Epithelial cell of proximal tubule (primary cell): ENCODE measurements around the gene NSG1. TPM values are rescaled to one million over a fixed set of nuclear protein-coding genes. Genes with fewer than 3 reads are reported as not detected.

Source experiments
- DNase-seq: peaks from one replicate; pipeline ENCODE4 v3.0.0-alpha.2; 2011; ENCODE audit warnings: low read depth
- H3K4me3 ChIP-seq: 2 replicates; pipeline ENCODE4 v1.5.1; 2011; ENCODE audit warnings: low read depth, mild to moderate bottlenecking, low read length
- total RNA-seq: library from RNA; depleted of rRNA; stranded (reverse); fragments of >200 nt; gene quantifications from 2 replicates; pipeline ENCODE4 v1.2.3, GENCODE V29; 2015
- TF ChIP-seq, protein P1 (sequence below): conservative IDR thresholded peaks from 2 replicates; pipeline ENCODE4 v1.5.1; 2012; ENCODE audit warnings: low read depth, mild to moderate bottlenecking, low read length

The NSG1 gene
- total RNA-seq, 1 donor from 2014 or later: 3.2 TPM

- no peak overlapping the region for H3K4me3 ChIP-seq
- no peak for DNase-seq
- TF ChIP-seq, protein P1, sequence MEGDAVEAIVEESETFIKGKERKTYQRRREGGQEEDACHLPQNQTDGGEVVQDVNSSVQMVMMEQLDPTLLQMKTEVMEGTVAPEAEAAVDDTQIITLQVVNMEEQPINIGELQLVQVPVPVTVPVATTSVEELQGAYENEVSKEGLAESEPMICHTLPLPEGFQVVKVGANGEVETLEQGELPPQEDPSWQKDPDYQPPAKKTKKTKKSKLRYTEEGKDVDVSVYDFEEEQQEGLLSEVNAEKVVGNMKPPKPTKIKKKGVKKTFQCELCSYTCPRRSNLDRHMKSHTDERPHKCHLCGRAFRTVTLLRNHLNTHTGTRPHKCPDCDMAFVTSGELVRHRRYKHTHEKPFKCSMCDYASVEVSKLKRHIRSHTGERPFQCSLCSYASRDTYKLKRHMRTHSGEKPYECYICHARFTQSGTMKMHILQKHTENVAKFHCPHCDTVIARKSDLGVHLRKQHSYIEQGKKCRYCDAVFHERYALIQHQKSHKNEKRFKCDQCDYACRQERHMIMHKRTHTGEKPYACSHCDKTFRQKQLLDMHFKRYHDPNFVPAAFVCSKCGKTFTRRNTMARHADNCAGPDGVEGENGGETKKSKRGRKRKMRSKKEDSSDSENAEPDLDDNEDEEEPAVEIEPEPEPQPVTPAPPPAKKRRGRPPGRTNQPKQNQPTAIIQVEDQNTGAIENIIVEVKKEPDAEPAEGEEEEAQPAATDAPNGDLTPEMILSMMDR: no peak
These were observed 68.4 kb downstream of the NSG1 start for GRCh38 chr4:4455210-4455865.

GRCh38 chr4:4456351-4456750 lies 69.4 kb downstream of the NSG1 start:
- no peak overlapping the region for H3K4me3 ChIP-seq
- TF ChIP-seq, protein P1: no peak
- no peak for DNase-seq

DNA sequence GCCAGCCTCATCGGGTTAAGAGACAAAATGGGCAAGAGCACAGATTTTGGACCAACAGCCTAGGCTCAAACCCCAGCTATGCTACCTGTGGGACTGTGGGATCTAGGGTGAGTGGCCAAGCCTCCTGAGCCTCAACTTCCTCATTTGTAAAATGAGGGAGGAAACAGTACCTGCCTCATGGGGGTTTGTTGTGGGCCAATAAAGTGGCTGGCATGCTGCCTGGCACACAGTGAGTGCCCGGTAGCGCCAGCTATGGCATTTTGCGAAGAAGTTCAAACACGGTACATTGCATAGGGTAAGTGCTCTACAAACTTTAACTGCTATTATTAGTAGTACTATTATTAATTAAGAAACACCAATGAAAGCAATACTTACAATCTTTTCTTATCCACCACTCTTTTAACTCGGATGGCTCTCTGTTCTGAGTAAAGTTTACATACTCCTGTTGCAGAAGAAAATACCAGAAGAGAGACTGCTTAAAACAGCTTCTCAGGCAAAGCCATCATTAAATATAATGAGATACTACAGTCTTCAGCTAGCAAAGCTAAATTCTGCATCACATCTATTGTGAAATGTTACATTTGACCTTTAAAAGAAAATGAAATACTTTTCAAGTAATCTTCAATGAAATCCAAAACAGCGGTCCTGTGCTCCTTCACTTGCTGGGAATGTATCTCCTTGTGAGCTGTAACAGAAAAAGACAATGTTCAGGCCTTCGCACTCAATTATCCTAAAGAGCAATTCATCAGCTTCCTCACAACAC lies 70.1 kb downstream of the NSG1 start:
- H3K4me3 ChIP-seq: no peak overlapping the region
- no peak for DNase-seq
- TF ChIP-seq, protein P1: no peak

GRCh38 chr4:4457803-4458553 lies 71.1 kb downstream of the NSG1 start:
- TF ChIP-seq, protein P1: no peak
- DNase-seq: no peak
- H3K4me3 ChIP-seq: no peak overlapping the region

- TF ChIP-seq, protein P1: no peak
- no peak for DNase-seq
- H3K4me3 ChIP-seq: no peak overlapping the region
These were observed 72.3 kb downstream of the NSG1 start for GRCh38 chr4:4459181-4459580.

DNA sequence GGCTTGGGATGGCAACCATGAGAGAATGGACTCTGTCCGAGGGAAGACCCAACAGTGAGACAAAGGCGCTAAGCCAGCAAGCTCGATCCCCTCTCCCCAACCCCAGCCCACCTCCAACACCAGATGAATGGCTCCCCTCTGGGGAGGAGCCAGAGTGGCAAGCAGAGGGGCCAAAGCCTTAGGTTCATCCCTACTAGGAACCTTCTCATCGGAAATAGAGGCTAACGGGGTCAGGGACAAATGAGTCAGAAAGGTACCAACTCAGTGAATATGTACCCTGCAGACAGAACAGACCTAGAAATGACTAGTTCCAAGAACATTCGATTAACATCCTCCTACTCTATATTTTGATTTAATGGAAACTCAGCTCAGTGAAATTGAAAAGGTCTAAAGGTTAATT lies 73.9 kb downstream of the NSG1 start:
- no peak overlapping the region for H3K4me3 ChIP-seq
- no peak for DNase-seq
- TF ChIP-seq, protein P1: no peak
